Urothelium cell line (cell line): ENCODE measurements around the gene CRY2.
"Not testable (repeated sequence)": the region's sequence is repeated elsewhere in the genome, so short reads cannot be mapped to it uniquely, and the experiment has no call there.

Experiments used
- DNase-seq: peaks from one replicate; pipeline ENCODE4 v3.0.0; 2011; ENCODE audit warnings: low spot score, mixed read lengths
- FAIRE-seq: peaks from 2 replicates; lab custom pipeline; 2011; peaks lifted over from hg19 to GRCh38; lab: Jason Lieb, UNC

Gene CRY2

DNA sequence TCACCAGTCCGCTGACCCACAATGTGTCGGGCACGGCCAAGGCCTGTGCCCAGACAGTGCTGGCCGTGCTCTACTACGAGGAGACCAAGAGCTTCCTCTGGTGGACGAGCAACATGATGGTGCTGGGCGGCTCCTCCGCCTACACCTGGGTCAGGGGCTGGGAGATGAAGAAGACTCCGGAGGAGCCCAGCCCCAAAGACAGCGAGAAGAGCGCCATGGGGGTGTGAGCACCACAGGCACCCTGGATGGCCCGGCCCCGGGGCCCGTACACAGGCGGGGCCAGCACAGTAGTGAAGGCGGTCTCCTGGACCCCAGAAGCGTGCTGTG, 36.2 kb upstream of the CRY2 start:
- DNase-seq = no peak
- no peak for FAIRE-seq

DNA sequence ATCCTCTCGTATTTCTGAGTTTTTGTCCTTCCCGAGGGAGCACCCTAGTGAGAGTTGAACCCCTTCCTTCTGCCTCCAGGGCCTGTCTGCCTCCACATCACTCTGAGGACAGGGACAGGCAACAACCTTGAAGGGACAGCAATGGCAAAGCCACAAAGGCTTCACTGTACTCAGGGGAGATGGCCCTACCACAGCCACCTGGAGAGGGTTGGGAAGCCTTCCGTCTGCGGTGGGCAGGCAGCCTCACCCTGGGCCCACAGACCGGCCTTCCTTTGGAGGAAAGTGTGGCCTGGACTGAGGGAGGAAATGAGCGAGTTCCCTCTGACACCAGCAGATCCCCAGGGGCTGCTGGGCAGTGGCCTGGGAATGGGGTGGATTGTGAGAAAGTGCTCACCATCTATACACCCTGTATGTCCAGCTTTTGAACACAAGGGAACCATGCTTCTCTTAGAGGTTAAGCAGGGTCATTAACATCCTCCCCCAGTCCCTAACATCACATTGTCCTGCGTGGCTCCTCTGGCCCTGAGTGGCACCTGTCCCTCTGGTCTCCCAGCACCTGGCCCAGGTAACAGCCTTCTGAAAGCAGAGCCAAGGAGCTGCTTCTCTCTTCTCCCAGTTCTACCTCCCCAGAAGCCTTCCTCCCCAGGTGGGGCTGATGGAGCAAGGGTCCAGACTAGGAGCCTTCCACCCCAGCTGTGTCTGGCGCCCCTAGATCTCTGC, 35.5 kb upstream of the CRY2 start:
- DNase-seq (no peak), FAIRE-seq (no peak)

DNA sequence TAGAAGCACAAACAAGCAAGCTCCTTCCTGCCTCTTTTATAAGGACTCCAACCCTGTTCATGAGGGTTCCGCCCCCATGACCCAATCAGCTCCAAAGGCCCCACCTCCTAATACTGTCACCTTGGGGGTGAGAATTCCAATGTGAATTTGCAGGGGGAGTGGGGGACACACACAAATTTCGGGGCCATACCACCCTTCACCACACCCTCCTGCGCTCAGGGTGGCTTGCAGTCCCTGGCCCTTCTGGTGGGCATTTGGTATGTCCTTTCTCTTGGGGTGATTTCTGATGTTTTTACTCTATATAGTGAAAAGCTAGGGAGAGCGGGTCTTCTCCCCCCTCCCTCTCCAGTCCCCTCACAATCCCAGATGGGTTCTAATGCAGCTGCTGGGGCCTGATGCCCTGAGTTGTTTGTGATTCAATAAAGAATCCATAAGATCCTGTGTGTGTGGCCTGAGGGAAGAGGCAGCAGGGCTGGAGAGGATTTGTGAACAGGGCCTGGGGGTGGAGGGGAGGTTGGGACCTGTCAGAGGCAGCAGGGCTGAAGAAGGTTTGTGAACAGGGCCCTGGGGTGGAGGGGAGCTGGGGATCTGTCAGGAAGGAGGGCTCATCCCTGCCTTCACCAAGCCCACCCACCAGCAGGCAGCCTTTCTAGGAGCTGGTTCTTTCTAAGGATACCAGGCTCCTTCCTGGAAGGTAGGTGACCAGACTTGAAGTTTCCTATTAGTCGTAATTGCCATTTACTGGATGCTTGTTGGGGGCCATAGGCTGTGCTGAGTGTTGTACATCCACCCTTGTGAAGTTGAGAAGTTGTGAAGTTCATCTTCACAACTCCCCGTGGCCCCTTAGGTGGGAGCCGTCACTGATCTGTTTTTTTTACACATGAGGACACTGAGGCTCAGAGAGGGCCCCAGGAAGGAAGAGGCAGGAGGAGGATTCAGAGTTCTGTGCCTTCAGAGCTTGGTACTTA, 34.4 kb upstream of the CRY2 start:
- DNase-seq (no peak), FAIRE-seq (no peak)

DNA sequence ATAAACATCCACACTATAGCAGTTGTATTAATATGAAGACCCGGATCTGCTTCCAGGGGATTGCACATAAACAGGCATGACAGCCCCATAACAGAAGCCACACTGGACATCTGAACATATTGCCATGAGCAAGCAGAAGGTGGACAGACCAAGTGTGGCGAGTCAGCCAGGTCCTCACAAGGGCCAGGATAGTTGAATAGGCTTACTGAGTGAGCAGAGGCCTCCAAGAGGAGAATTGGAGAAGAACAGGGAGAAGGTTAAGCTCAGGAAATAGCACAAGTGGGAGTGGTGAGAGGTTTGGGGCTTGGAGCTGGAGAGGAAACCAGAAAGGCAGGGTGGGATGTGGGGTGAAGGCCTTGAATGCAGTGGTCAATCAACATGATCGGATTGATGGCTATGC, 31.5 kb upstream of the CRY2 start:
- DNase-seq (peak; percentile 37), FAIRE-seq (no peak)

DNA sequence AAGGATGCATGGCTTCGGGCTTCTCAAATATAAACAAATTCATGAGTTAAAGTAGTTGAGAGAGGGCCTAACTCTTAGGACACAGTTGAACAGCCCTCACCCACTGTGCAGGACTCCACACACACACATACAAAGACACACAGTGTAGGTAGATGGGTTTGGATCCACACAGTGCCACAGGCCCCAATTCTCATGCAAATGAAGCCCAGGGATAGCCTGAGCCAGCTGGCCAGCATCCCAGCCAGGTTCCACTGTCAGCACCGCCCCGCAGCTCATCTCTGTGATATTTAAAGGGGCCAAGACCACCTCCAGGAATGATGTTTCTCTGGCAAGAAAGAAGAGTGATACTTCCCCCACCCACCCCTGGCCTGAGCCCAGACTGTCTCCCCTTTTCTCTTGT, 30.7 kb upstream of the CRY2 start:
- FAIRE-seq = no peak
- no peak for DNase-seq

DNA sequence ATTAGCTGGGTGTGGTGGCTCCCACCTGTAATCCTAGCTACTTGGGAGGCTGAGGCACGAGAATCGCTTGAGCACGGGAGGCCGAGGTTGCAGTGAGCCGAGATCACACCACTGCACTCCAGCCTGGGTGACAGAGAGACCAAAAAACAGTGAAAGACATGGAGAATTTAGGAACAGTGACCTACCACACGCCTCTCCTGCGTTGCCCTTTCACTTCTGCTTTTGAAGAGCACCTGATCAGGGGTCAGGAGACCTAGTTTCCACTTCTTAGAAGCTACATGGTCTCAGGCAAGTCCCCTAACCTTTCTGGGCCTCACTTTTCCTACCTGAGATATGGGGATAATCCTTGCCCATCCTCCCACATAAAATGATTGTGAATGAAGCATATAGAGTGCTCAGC, 30.1 kb upstream of the CRY2 start:
- no peak for DNase-seq
- FAIRE-seq = no peak

DNA sequence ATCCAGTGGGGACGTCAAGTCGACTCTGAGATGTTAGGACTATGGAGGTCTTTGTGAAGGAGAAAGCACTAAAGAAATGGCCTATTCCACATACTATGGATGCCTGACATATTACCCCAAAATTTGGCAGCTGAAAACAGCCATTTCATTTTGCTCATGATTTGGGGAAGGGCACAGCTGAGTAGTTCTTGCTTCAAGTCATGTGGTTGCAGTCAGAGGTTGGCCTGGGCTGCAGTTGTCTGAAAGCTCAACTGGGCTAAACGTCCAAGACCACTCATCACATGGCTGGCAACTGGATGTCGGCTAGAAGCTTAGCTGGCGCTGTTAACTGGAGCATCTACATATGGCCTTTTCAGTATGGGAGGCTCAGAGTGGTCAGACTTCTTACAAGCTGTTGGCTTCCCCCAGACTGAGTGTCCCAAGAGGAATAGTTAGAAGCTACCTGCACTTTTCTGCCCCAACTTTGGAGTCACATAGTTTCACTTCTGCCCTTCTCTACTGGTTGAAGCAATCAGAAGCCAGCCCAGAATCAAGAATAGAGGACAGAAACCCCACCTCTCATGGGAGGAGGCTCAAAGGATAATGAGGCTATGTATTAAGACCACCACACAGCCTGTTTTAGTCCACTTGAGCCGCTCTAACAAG, 28.2 kb upstream of the CRY2 start:
- DNase-seq = no peak
- no peak for FAIRE-seq

DNA sequence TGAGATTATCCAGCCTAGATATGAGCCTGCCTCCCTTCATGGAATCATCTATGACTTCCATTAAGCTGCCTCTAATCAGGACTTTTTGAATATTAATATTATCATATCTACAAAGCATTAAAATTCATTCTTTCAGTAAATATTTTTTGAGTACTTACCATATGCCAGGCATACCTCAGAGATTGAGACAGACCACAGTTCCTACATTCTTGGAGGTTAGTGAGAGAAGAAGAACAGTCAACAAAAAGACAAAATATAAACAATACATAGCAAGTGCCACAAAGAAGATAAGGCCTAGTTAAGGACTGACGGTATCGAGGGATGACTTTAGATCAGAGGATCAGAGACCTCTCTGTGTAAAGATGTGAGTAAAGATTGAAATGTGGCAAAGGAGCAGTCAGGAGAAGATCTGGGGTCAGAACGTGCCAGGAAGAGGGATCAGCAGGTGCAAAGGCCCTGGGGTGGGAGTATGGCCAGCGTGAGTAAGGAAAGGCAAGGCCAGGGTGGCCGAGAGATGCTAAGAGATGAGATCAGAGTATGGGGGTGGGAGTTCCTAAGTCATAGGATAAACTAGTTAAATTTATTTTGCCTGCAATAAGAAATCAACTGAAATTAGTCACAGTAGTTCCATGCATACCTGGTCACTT, 26.9 kb upstream of the CRY2 start:
- FAIRE-seq (no peak), DNase-seq (no peak)

DNA sequence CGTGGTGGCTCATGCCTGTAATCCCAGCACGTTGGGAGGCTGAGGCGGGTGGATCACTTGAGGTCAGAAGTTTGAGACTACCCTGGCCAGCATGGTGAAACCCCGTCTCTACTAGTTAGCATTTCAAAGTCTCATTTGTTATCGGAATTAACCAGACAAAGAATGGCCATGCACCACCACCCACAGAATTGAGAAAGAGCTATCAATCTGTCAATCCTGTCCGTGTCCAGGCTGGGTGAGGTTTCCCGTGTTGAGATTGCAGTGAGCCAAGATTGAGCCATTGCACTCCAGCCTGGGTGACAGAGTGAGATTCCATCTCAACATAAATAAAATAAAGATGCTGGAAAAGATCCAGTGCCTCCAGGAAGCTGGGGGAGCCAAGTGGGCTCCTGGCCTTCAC, 20.8 kb upstream of the CRY2 start:
- DNase-seq = not testable (repeated sequence)
- FAIRE-seq = peak; percentile 100

DNA sequence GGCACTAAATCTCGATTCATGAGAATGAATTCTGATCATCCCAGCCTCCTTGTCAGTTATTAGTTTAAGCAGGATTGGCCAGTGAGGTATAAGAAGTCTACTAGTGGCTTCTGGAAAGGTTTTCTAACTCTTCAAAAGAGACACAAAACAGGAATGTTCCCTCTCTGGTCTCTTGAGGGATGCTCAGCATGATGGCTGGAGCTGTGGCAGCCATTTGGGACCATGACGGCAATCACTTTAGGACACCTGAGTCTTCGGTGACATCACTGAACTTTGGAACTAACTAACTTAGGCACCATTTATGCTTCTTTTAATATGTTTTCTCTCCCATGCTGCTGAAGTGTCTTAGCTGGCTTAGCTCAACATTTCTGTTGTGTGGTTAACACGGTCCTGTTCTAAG, 20.2 kb upstream of the CRY2 start:
- DNase-seq (no peak), FAIRE-seq (no peak)

DNA sequence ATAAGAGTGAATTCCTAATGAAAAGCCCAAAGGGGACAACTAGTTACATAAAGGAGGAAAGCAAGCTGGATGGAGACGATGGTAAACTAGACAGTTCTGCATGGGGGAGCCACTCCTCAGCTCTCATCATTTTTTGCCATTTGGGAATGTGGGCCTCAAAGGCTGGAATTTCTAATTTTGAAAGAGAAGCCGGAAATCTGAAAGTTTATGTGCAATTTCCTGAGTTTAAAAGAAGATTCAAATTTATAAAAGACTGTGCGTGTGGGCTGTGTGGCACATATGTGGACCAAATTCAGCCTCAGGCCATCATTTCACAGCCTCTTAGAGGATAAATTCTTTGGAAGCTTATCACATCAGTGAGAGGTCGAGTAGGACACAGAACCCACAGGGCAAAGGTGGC, 18.3 kb upstream of the CRY2 start:
- FAIRE-seq = no peak
- DNase-seq = no peak

DNA sequence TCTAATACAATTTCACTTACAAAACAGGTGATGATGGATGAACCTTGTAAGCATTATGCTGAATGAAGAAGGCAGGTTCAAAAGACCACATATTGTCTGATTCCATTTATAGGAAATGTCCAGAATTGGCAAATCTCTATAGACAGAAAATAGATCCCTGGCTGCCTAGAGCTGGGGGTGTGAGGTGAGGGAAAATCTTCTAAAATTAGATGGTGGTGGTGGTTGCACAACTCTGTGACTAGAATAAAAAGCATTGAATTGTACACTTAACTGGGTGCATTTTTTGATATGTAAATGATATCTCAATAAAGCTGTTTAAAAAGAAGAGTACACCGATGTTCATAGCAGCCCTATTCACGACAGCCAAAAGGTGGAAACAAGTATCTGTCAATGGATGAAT, 16.7 kb upstream of the CRY2 start:
- no peak for DNase-seq
- no peak for FAIRE-seq

DNA sequence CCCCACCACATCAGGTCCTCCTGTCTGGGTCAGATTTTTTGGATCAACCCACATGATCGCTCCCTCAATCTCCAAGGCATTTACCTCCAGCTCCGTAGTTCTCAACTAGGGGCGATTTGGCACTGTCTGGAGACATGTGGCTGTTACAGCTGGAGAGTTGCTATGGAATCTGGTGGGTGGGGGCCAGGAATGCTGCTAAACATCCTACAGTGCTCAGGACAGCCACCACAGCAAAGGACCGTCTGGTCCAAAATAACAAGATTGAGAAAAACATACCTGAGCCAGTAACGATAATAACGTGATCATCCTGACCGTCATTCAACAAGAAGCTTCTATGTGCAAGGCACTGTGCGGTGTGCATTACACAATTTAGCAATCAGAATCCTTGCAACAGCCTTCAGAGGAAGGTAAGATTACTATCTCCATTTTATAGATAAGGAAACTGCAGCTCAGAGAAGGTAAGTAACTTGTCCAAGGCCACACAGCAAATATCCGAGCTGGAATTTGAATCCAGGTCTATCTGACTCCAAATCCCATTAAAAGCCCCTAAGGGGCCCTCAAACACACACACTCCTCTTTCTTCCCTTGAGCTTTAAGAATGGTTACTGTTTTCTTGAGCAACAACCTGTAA, 14.3 kb upstream of the CRY2 start:
- FAIRE-seq = no peak
- no peak for DNase-seq

DNA sequence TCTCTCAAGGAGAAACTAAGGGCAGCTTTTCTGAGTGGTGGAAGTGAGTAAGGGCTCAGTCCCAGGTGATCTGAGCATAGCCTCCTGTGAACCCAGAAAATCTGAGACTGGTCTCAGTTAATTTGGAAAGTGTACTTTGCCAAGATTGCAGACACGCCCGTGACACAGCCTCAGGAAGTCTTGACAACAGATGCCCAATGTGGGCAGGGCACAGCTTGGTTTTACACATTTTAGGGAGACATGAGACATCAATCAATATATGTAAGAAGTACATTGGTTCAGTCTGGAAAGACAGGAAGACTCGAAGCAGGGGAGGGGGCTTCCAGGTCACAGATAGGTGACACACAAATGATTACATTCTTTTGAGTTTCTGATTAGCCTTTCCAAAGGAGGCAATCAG, 13.5 kb upstream of the CRY2 start:
- no peak for DNase-seq
- no peak for FAIRE-seq

DNA sequence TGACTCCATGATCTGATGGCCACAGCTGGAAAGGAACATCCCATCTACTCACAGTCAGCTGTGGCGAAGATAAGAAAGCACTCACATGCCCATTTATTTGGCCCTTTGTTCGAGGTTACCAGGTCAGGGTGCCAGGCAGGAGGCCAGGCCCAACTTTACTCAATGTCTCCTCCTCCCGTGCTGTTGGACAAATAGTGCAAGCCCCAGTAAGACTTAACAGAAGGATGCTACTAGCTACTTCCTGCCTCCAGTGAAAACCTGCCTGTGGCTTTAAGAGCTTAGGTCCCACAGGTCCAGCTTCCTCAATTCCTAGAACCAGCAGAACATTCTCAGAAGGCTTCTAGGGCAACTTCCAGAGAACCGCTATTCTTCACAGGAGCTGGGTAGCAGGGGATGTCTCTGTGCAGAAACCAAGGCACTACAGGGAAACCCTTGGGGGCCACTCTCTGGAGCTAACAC, 12.9 kb upstream of the CRY2 start:
- no peak for DNase-seq
- no peak for FAIRE-seq

DNA sequence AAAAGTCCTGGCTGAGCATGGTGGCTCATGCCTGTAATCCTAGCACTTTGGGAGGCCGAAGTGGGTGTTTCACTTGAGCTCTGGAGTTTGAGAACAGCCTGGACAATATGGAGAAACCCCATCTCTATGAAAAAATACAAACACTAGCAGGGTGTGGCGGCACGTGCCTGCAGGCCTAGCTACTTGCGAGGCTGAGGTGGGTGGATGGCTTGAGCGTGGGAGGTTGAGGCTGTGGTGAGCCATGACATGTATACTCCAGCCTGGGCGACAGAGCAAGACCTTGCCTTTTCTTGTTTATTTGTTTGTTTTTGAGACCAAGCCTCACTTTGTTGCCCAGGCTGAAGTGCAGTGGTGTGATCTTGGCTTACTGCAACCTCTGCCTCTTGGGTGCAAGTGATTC, 8.1 kb upstream of the CRY2 start:
- FAIRE-seq = no peak
- DNase-seq = no peak

DNA sequence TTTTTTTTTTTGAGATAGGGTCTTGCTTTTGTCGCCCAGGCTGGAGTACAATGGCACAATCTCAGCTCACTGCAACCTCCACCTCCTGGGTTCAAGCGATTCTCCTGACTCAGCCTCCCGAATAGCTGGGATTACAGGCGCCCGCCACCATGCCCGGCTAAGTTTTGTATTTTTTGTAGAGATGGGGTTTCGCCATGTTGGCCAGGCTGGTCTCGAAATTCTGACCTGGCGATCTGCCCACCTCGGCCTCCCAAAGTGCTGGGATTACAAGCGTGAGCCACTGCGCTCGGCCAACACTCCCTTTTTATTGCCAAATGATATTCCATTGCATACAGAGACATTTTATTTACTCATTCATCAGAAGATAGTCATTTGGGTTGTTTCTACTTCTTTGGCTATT, 7.0 kb upstream of the CRY2 start:
- not testable (repeated sequence) for DNase-seq, FAIRE-seq

DNA sequence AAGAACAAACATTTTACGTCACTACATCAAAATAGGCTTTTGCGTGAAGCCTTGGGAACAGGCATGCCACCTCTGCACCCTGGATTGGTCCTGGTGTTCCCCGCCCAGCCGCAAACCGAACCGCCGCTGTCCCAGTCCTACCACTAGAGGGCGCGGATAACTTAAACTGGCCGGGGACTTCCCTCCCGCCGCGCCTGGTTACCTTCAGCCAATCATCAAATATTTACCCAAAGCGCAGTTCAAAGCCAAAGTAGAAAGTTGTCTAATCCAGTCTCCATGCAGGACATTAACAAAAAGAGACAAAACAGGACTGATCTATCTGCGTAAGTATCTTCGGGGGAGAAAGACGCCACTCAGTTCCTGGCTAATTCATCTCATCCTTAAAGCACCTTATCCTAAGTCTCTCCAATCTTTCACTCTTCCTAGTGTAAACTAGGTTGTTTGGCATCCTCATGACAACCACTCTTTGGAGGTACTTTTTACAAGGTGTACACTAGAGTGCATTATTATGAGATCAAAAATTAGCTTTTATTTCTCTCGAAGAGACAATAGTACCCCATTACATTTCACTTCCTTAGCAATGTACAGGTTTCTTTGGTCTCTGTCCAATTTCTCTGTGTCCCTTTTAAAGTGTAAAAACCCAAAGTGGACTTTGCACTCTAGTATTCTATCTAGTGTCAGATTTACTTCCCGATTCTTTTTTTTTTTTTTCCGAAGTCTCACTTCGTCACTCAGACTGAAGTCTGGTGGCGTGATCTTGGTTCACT, 3.9 kb upstream of the CRY2 start:
- DNase-seq (peak; percentile 88), FAIRE-seq (no peak)

DNA sequence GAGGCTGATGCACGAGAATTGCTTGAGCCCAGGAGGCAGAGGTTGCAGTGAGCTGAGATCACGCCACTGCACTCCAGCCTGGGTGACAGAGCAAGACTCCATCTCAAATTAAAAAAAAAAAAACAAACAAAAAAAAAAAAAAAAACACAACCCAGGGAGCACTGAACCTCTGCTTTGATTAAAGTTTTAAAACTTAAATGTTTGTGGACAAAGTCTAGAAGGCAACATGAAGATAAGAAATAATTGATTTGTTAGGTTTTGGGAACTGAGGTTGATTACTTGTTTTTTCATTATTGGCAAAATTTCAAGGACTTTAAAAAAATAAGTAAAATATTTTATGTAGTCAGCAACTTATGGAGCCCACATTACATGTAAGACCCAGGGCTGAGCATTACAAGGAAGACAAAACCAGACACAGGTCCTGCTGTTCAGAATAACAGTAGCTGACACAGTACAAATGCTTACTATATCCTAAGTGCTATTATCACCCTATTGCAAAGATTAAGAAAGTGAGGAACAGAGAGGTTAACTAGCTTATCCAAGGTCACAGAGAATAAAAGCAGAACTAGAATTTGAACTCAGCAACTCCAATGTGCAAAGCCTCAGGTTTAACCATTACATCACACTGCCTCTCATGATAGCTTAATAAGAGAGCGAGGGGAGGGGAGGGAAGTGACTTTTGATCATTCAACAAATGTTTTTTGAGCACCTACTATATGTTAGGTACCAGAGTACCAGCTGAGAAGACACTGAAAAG, 2.3 kb upstream of the CRY2 start:
- no peak for DNase-seq
- no peak for FAIRE-seq
